Body of pancreas (tissue), 4 donors: Measurements from ENCODE around the gene CRACDL. TPM values are rescaled to one million over a fixed set of nuclear protein-coding genes. Genes with fewer than 3 reads are reported as not detected.

Experiments used
- ATAC-seq: fragments of 150-250 bp; one replicate; pipeline ENCODE4 v1.9.1; 2016
- DNase-seq, 4 donors: peaks; one replicate each; pipeline ENCODE4 v3.0.0-alpha.2; 2019
- H3K27ac ChIP-seq, 4 donors: fragments of 200-600 bp; sonication (generic); 1 replicate in 3 of 4; 2 replicates in 1 of 4; pipeline versions ENCODE4 v1.5.1 to v1.6.1; 2016 to 2019; ENCODE audit warnings: mild to moderate bottlenecking in 1 of 4, mixed read lengths in 1 of 4, moderate library complexity in 1 of 4
- H3K27me3 ChIP-seq, 2 donors: fragments of 200-600 bp; sonication (generic); one replicate each; pipeline ENCODE4 v1.6.0; 2016; ENCODE audit warnings: mild to moderate bottlenecking in 1 of 2
- H3K36me3 ChIP-seq, 2 donors: fragments of 200-600 bp; sonication (generic); replicated peaks in 1 of 2; 2 replicates each; pipeline ENCODE4 v1.5.1; 2016; ENCODE audit warnings: low read depth in 2 of 2; ENCODE audit not compliant: insufficient read depth in 1 of 2
- H3K4me1 ChIP-seq: fragments of 200-600 bp; sonication (generic); one replicate; pipeline ENCODE4 v1.6.0; 2016
- H3K4me3 ChIP-seq, 2 donors: fragments of 200-600 bp; sonication (generic); 1 replicate in 1 of 2; 2 replicates in 1 of 2; pipeline ENCODE4 v1.5.1; 2016 to 2019
- H3K9me3 ChIP-seq, 3 donors: fragments of 200-600 bp; sonication (generic); 1 replicate in 2 of 3; 2 replicates in 1 of 3; pipeline ENCODE4 v1.5.1; 2016
- CTCF ChIP-seq, 7 experiments: fragments of 450-650 bp in 4 of 7; fragments of 200-600 bp in 3 of 7; sonication (generic) in 3 of 7; IDR thresholded peaks; one replicate each; pipeline ENCODE4 v1.5.1; 2016 to 2019; ENCODE audit warnings: antibody characterized with exemption in 7 of 7
- POLR2A ChIP-seq, 3 donors: fragments of 450-650 bp; IDR thresholded peaks; one replicate each; pipeline ENCODE4 v1.6.1; 2016; ENCODE audit warnings: antibody characterized with exemption in 3 of 3, mild to moderate bottlenecking in 2 of 3
- WGBS, 2 donors: methylation state at CpG; one replicate each; pipeline ENCODE4 v1.1.5; 2017; 5-methylcytosine and 5-hydroxymethylcytosine counted together
- intact Hi-C: fragments of 100-400 bp; cut with DNase I; formaldehyde crosslinking; loops from one replicate; pipeline ENCODE4 v1.15.1; 2023
- total RNA-seq, 2 donors: library from RNA; depleted of rRNA; stranded (reverse); fragments of >200 nt; gene quantifications; one replicate each; pipeline ENCODE4 v1.1.0, GENCODE V29; 2016

Gene CRACDL
- total RNA-seq, 2 donors from 2014 or later, result 14.8 to 22.1 TPM

GRCh38 chr2:98763209-98763951 lies 172.6 kb downstream of the CRACDL start:
- DNase-seq (no peak), ATAC-seq (no peak)
- H3K36me3 ChIP-seq, result no peaks in the 10 kb centered on the region
- peaks cover 14% of the 10 kb centered on the region for H3K4me1 ChIP-seq
- intact Hi-C loops, result no loop called here
- no peak for TF ChIP-seq POLR2A (IDR thresholded peaks at IDR 0.05)
- TF ChIP-seq CTCF (IDR thresholded peaks at IDR 0.05), result no peak
- no peak overlapping the region for H3K4me3 ChIP-seq
- no peak overlapping the region for H3K27ac ChIP-seq
- no peaks in the 10 kb centered on the region for H3K9me3 ChIP-seq
- WGBS, 2 donors, result 83 to 86% methylated on average over 6 of the region's 6 CpGs
- no peaks in the 10 kb centered on the region for H3K27me3 ChIP-seq

GRCh38 chr2:98761909-98762308 lies 174.1 kb downstream of the CRACDL start:
- 74 to 79% methylated on average over 6 of the region's 6 CpGs for WGBS, 2 donors
- H3K4me1 ChIP-seq, result peaks cover 25% of the 10 kb centered on the region
- intact Hi-C loops, result no loop called here
- DNase-seq, result no peak
- no peak for ATAC-seq
- H3K27me3 ChIP-seq, result no peaks in the 10 kb centered on the region
- TF ChIP-seq CTCF (IDR thresholded peaks at IDR 0.05) (no peak), POLR2A (IDR thresholded peaks at IDR 0.05) (no peak)
- peak overlapping the region in 2 of 4 donors; percentile 48 to 55 for H3K27ac ChIP-seq
- H3K4me3 ChIP-seq, result no peak overlapping the region
- H3K9me3 ChIP-seq, result no peaks in the 10 kb centered on the region
- H3K36me3 ChIP-seq, result no peaks in the 10 kb centered on the region

GRCh38 chr2:98761267-98761781 lies 174.7 kb downstream of the CRACDL start:
- Histone ChIP-seq H3K9me3 (no peaks in the 10 kb centered on the region), H3K36me3 (no peaks in the 10 kb centered on the region), H3K4me3 (no peak overlapping the region), H3K27ac (peak overlapping the region in 3 of 4 donors; percentile 4 to 55 (median 48)), H3K4me1 (peaks cover 25% of the 10 kb centered on the region), H3K27me3 (no peaks in the 10 kb centered on the region)
- ATAC-seq (peak; percentile 19), DNase-seq (peak in 2 of 4 donors; percentile 39 to 47)
- WGBS, 2 donors, result 38 to 48% methylated on average over 9 of the region's 9 CpGs
- intact Hi-C loops, result no loop called here
- TF ChIP-seq POLR2A (IDR thresholded peaks at IDR 0.05), result no peak
- no peak for TF ChIP-seq CTCF (IDR thresholded peaks at IDR 0.05)

GRCh38 chr2:98759827-98760625 lies 176.0 kb downstream of the CRACDL start:
- Histone ChIP-seq H3K27ac (peak overlapping the region in 1 of 4 donors; percentile 37), H3K4me1 (peaks cover 25% of the 10 kb centered on the region), H3K4me3 (no peak overlapping the region), H3K9me3 (no peaks in the 10 kb centered on the region), H3K27me3 (no peaks in the 10 kb centered on the region), H3K36me3 (no peaks in the 10 kb centered on the region)
- peak in 1 of 4 donors; percentile 35 for DNase-seq
- WGBS, 2 donors, result 70 to 76% methylated on average over 4 to 6 of the region's 6 CpGs
- TF ChIP-seq CTCF (IDR thresholded peaks at IDR 0.05), result no peak
- TF ChIP-seq POLR2A (IDR thresholded peaks at IDR 0.05), result no peak
- intact Hi-C loops, result loop anchor here (10.0 kb wide), 1 partner anchor 65 kb away; no protein-coding TSS in a partner anchor
- ATAC-seq, result no peak
